Thymus (tissue), 11 donors: ENCODE results near the gene FBRSL1. TPM values are rescaled to one million over a fixed set of nuclear protein-coding genes. Genes with fewer than 3 reads are reported as not detected.

Experiments used
- DNase-seq, 9 donors: peaks; one replicate each; pipeline ENCODE4 v3.0.0-alpha.2; 2013; ENCODE audit warnings: low spot score in 9 of 9, low read depth in 6 of 9, missing footprints in 1 of 9
- H3K27ac ChIP-seq, 2 donors: one replicate each; pipeline ENCODE4 v1.5.1; 2013; ENCODE audit warnings: control low read depth in 1 of 2, low read depth in 1 of 2, low read length in 1 of 2, mild to moderate bottlenecking in 1 of 2, moderate library complexity in 1 of 2
- H3K27me3 ChIP-seq, 2 donors: one replicate each; pipeline ENCODE4 v1.5.1; 2013; ENCODE audit warnings: low read length in 1 of 2; ENCODE audit not compliant: control insufficient read depth in 2 of 2, insufficient read depth in 1 of 2
- H3K36me3 ChIP-seq, 2 donors: one replicate each; pipeline ENCODE4 v1.5.1; 2013; ENCODE audit warnings: low read length in 1 of 2, mild to moderate bottlenecking in 1 of 2, moderate library complexity in 1 of 2; ENCODE audit not compliant: control insufficient read depth in 2 of 2, insufficient read depth in 2 of 2
- H3K4me1 ChIP-seq, 2 donors: one replicate each; pipeline ENCODE4 v1.5.1; 2013; ENCODE audit warnings: low read length in 2 of 2; ENCODE audit not compliant: control insufficient read depth in 2 of 2, insufficient read depth in 2 of 2
- H3K4me3 ChIP-seq, 2 donors: one replicate each; pipeline ENCODE4 v1.5.1; 2013; ENCODE audit warnings: low read length in 2 of 2, control low read depth in 1 of 2, mild to moderate bottlenecking in 1 of 2
- H3K9me3 ChIP-seq, 2 donors: one replicate each; pipeline ENCODE4 v1.5.1; 2013; ENCODE audit warnings: low read length in 1 of 2, mild to moderate bottlenecking in 1 of 2; ENCODE audit not compliant: control insufficient read depth in 2 of 2, insufficient read depth in 1 of 2
- WGBS: extraction: QIAGEN DNeasy Blood & Tissue Kit; methylation state at CpG from one replicate; pipeline ENCODE4 v1.1.7; 2013; 5-methylcytosine and 5-hydroxymethylcytosine counted together
- polyA plus RNA-seq: library from polyadenylated mRNA; stranded (reverse); fragments of 200-250 nt; gene quantifications from one replicate; pipeline ENCODE4 v1.2.3, GENCODE V29; 2013
- total RNA-seq: library from RNA; stranded (reverse); fragments of 120-200 nt; gene quantifications from one replicate; pipeline ENCODE4 v1.2.4, GENCODE V29; 2013
- donor health status: healthy.

The FBRSL1 gene
- total and polyA plus RNA-seq, 2 donors, result 5.9 to 28.7 TPM

DNA sequence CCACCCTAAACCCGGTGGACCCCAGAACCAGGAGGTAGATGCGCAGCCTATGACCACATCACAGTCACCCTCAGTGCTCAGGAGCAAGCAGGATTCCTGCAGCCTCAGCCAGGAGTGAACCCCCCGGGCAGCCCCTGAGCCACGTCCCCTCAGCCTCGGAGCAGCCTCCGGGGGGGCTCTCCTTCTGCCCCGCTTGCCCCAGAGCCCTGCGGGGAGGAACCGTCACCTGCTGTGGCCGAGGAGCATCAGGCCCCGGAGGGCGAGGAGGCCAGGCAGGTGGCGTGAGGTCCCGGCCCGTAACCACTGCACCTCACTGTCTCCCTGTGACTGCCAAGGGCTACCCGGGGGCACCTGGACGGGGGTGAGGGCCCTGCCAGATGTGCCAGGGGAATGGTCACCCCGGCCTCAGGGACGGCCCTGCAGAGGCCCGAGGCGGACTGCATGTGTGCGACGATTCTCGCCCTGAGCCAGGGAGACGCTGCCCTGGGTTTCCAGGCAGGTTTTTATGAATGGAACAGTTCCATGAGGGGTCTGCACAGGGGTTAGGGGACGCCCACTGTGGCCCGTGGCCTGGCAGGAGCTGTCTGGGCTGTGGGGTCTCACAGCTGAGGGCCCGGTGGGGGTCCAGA lies 58.6 kb downstream of the FBRSL1 start:
- no peaks in the 10 kb centered on the region for H3K27me3 ChIP-seq
- no peak overlapping the region for H3K27ac ChIP-seq
- H3K36me3 ChIP-seq, result peaks cover 0 to 29% of the 10 kb centered on the region in 2 donors
- H3K9me3 ChIP-seq, result peaks cover 0 to 5% of the 10 kb centered on the region in 2 donors
- H3K4me1 ChIP-seq, result peaks cover 5 to 8% of the 10 kb centered on the region in 2 donors
- no peak overlapping the region for H3K4me3 ChIP-seq
- DNase-seq, result no peak
- WGBS, result 98% methylated on average over 28 of the region's 28 CpGs

DNA sequence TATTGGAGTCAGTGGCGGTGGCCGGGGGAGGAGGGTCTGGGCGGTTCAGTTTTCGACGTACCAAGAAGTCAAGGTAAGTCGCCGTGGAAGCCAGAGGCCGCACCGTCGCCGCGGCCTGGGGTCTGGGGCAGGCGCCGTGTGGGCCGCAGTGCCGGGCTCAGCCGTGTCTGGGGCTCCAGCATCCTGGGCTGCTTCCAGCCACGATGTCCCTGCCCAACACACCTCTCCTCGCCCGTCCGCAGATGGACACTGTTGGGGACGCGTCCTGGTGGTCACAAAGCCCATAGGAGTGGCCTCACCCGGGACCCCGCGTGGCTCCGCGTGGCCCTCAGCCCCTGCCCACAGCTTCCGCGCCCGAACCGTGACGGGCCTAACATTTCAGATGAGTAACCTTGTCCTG lies 59.1 kb downstream of the FBRSL1 start:
- Histone ChIP-seq H3K36me3 (peaks cover 0 to 31% of the 10 kb centered on the region in 2 donors), H3K27me3 (no peaks in the 10 kb centered on the region), H3K9me3 (no peaks in the 10 kb centered on the region), H3K4me1 (peaks cover under 1 to 3% of the 10 kb centered on the region in 2 donors), H3K4me3 (no peak overlapping the region), H3K27ac (no peak overlapping the region)
- 99% methylated on average over 33 of the region's 33 CpGs for WGBS
- DNase-seq, result no peak

DNA sequence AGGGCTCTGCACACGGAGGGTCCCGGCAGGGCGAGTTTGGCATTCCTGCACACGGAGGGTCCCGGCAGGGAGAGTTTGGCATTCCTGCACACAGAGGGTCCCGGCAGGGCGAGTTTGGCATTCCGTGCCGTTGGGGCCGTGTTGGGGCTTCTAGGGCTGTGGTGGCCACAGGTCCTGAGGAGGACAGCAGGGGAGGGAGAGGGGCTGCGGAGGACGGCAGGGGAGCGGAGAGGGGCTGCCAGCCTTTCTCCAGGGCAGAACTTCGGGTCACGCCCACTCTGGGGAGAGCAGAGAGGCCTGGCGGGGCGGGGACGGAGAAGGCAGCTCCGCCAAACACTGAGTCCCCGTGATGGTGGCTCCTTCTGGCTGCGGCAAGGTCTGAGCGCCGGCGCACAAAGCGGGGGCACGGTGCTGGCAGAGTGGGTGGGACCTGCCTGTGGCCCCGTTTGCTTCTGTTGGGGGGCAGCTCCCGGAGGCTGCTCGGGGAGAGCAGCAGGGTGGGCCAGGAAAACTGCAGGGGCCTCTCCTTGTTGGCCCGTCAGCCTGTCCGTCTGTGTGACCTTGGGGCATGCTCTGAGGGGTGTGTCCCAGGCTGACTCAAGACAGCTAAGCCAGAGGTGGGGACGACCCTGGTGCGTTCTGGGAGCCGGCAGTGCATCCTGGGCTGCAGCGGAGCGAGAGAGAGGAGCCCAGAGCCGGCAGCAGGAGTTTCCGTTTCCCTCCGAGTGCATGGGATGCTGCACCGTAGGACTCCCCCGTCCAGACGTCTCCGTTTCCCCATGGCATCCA lies 60.3 kb downstream of the FBRSL1 start:
- H3K4me3 ChIP-seq, result no peak overlapping the region
- peaks cover 0 to 31% of the 10 kb centered on the region in 2 donors for H3K36me3 ChIP-seq
- H3K4me1 ChIP-seq, result no peaks in the 10 kb centered on the region
- peaks cover 0 to 3% of the 10 kb centered on the region in 2 donors for H3K9me3 ChIP-seq
- no peak overlapping the region for H3K27ac ChIP-seq
- WGBS, result 96% methylated on average over 43 of the region's 43 CpGs
- no peaks in the 10 kb centered on the region for H3K27me3 ChIP-seq
- DNase-seq, result no peak

DNA sequence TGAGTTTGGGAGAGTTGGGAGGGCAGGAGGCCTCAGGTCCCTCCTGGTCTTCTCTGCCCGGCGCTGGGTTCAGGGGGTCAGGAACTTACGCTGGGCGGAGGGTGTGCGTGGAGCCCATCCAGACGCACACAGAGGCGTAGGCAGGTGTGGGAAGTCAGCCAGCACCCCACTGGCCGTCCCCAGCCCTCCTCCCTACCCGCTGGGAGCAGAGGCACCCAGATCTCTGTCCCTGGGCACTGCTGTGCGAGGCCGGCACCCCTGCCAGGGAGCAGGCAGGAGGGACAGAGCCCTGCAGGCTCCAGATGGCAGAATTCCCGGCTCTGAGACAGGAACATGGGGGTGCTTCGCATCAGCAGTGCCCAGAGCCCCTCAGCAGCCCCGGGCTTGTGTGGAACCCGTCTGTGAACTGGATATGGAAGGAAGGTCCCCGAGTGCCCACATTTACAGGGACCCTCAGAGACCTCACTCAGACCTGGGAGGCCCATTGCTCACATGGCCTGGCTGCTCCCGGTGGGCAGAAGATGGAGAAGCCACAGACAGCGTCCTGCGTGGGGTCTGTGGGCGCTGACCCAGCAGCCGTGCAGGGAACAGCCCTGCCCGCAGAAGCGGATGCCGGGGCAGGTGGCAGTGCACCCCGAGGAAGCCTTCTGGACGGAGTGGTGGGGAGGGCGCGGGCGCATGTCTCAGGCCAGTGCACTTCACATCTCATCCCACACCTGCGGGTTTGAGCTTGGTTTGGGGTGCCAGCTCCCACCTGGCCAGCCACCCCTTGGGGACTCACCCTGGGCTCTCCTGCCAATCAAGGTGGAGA lies 61.1 kb downstream of the FBRSL1 start:
- H3K36me3 ChIP-seq, result peaks cover 0 to 31% of the 10 kb centered on the region in 2 donors
- no peak for DNase-seq
- 97% methylated on average over 30 of the region's 30 CpGs for WGBS
- H3K27me3 ChIP-seq, result no peaks in the 10 kb centered on the region
- peaks cover 0 to 3% of the 10 kb centered on the region in 2 donors for H3K9me3 ChIP-seq
- no peak overlapping the region for H3K4me3 ChIP-seq
- H3K27ac ChIP-seq, result peak overlapping the region in 1 of 2 donors; percentile 18
- no peaks in the 10 kb centered on the region for H3K4me1 ChIP-seq

DNA sequence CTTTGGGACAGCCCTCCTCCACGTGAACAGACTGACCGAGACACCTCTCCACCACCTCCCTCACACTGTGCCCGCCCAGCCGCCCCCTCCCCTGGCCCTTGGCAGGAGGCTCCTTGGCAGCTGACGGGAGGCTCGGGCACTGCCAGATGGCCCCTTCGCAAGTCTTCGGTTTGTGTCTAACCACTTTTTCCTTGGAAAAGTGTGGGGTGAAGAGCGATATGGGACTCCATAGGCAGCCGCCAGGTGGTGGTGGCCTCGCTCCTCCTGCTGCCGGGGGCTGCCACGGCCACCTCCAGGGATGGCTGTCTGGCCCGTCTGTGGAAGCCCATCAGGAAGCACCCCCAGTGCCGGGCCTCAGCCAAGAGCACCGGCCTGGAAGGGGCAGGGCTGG lies 61.7 kb downstream of the FBRSL1 start:
- Histone ChIP-seq H3K27ac (no peak overlapping the region), H3K36me3 (peaks cover 0 to 31% of the 10 kb centered on the region in 2 donors), H3K4me3 (no peak overlapping the region), H3K4me1 (no peaks in the 10 kb centered on the region), H3K9me3 (peaks cover 0 to 3% of the 10 kb centered on the region in 2 donors), H3K27me3 (no peaks in the 10 kb centered on the region)
- no peak for DNase-seq
- 97% methylated on average over 16 of the region's 16 CpGs for WGBS

DNA sequence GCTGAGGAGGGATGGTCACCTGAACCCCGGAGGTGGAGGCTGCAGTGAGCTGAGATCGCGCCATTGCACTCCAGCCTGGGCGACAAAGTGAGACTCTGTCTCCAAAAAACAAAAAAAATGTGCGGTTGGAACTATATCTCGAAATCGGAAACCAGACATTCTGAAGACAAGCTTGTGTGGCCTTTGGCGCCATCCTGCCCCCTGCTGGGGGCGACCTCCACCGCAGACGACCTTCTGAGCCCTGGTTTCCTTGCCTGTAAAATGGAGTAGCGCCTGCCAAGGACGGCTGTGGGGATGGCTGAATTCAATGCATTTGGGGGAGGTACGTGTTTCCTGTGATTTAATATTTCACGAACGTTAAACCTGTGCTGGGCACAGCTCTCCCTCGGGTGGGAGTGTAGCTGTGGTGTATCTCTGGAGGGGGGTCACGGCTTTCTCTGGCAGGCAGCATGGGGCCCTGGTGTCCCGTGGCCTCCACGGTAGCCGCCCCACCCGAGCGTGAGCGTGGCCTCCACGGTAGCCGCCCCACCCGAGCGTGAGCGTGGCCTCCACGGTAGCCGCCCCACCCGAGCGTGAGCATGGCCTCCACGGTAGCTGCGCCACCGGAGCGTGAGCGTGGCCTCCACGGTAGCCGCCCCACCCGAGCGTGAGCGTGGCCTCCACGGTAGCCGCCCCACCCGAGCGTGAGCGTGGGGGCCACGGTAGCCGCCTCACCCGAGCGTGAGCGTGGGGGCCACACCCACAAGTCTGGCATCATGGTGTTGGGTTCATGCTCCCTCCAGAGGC lies 65.1 kb downstream of the FBRSL1 start:
- H3K27me3 ChIP-seq, result peaks cover 2 to 18% of the 10 kb centered on the region in 2 donors
- DNase-seq, result peak in 3 of 9 donors; percentile 55 to 67 (median 62)
- H3K9me3 ChIP-seq, result peaks cover 0 to 7% of the 10 kb centered on the region in 2 donors
- H3K4me1 ChIP-seq, result peaks cover 13 to 17% of the 10 kb centered on the region in 2 donors
- H3K27ac ChIP-seq, result no peak overlapping the region
- H3K4me3 ChIP-seq, result no peak overlapping the region
- WGBS, result 94% methylated on average over 53 of the region's 53 CpGs
- H3K36me3 ChIP-seq, result peaks cover 0 to 17% of the 10 kb centered on the region in 2 donors

DNA sequence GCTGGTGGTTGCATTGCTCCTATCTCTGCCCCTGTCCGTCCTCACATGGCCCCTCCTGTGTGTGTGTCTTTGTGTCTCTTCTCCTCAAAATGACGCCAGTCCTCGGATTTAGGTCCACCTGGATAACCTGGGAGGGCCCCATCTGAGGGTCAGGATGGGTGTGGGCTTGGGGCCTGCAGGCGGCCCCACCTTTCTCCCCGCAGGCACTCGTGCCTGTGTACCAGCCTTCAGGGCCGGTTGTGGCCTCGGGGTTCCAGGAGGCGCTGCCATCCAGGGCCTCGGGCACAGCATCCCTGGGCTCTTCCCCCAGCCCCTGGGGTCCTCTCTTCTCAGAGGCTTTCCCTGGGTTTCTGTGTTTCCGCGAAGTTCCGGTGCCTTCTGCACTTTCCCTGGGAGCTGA lies 65.7 kb downstream of the FBRSL1 start:
- Histone ChIP-seq H3K27ac (no peak overlapping the region), H3K9me3 (peaks cover 0 to 7% of the 10 kb centered on the region in 2 donors), H3K4me3 (no peak overlapping the region), H3K4me1 (peaks cover 16 to 19% of the 10 kb centered on the region in 2 donors), H3K36me3 (peaks cover 0 to 17% of the 10 kb centered on the region in 2 donors), H3K27me3 (peaks cover 2 to 22% of the 10 kb centered on the region in 2 donors)
- WGBS, result 98% methylated on average over 13 of the region's 13 CpGs
- DNase-seq, result no peak

DNA sequence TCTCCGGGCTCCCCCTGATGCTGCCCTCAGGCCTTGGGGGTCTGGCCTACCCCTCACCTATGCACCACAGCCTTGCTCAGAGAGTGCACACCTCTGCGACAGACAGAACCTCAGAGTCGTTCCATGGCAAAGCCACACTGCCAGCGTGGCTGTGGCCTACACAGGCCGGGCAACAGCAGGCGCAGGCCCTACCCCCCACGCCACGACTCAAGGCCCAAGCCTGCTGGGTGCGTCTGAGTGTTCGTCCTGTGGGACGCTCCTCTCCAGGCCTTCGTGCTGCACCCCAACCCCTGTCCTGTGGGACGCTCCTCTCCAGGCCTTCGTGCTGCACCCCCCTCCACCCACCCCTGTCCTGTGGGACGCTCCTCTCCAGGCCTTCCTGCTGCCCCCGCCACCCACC lies 66.3 kb downstream of the FBRSL1 start:
- WGBS, result 98% methylated on average over 16 of the region's 16 CpGs
- peaks cover 0 to 15% of the 10 kb centered on the region in 2 donors for H3K36me3 ChIP-seq
- H3K27me3 ChIP-seq, result peaks cover 2 to 27% of the 10 kb centered on the region in 2 donors
- no peak overlapping the region for H3K4me3 ChIP-seq
- no peak overlapping the region for H3K27ac ChIP-seq
- H3K9me3 ChIP-seq, result peaks cover 0 to 7% of the 10 kb centered on the region in 2 donors
- H3K4me1 ChIP-seq, result peaks cover 21 to 24% of the 10 kb centered on the region in 2 donors
- DNase-seq, result no peak
